ENCODE measurements around the gene RPS5. TPM values are rescaled to one million over a fixed set of nuclear protein-coding genes. Genes with fewer than 3 reads are reported as not detected.
A peak's percentile ranks its signal among the peaks of the same experiment; 100 is the strongest.

Gene RPS5
- 345 and 934 TPM in 2 replicates for total RNA-seq (2011; cell fraction: chromatin; rRNA removed; ENCODE audit: low replicate concordance)
- 1,499 and 1,711 TPM in 2 replicates for total RNA-seq (2011; cell fraction: nucleolus; rRNA removed)
- total RNA-seq (2011; cell fraction: nucleoplasm; rRNA removed) = 1,436 and 2,256 TPM in 2 replicates
- total RNA-seq (2014; rRNA removed) = 3,570 and 3,842 TPM in 2 replicates
- total RNA-seq (2014; rRNA removed; fragmentation: Illumina TruSeq; extraction: Trizol) = 800 and 1,228 TPM in 2 replicates
- total RNA-seq (2015; rRNA removed; fragmentation: Illumina TruSeq; extraction: Trizol) = 1,556 and 1,583 TPM in 2 replicates
- 2,248 and 2,336 TPM in 2 replicates for total RNA-seq (2021)
- 3,238 and 3,879 TPM in 2 replicates for polyA plus RNA-seq (2011; rRNA removed)
- 6,312 and 9,379 TPM in 2 replicates for polyA plus RNA-seq (2011; cell fraction: cytosol; rRNA removed)
- 1,727 and 2,219 TPM in 2 replicates for polyA plus RNA-seq (2011; cell fraction: nucleus; rRNA removed)
- 2,682 and 3,255 TPM in 2 replicates for polyA plus RNA-seq (2012)
- 1,865 and 2,679 TPM in 2 replicates for polyA plus RNA-seq (2014; fragmentation: Illumina TruSeq; extraction: Trizol)
- 1,000 to 10,000 TPM; 2,484 to 2,751 TPM for polyA plus RNA-seq (2014; fragmentation: Nextera tagmentation; extraction: Ambion mirVana)
- 3,494 and 3,885 TPM in 2 replicates for polyA plus RNA-seq (2014; rRNA removed)
- 2,086 and 2,630 TPM in 2 replicates for polyA minus RNA-seq (2011; rRNA and poly(A)+ RNA removed)
- polyA minus RNA-seq (2011; cell fraction: cytosol; rRNA and poly(A)+ RNA removed) = 1,081 and 1,118 TPM in 2 replicates
- 377 and 605 TPM in 2 replicates for polyA minus RNA-seq (2011; cell fraction: nucleus; rRNA and poly(A)+ RNA removed)
- percentile 98 among the genes with signal in this experiment for Bru-seq, nascent RNA
- percentile 98 among the genes with signal in this experiment for BruChase-seq, experiment 1, labeled RNA remaining after a 2-hour chase
- percentile 97 among the genes with signal in this experiment for BruChase-seq, experiment 2, labeled RNA remaining after a 6-hour chase
- long read RNA-seq, experiment 1, transcript RPS5-207 (1 exons, 1,747 nt) = minor isoform, 8 of 2,069 reads
- long read RNA-seq, experiment 1, transcript RPS5-202 (5 exons, 1,520 nt) = minor isoform, 87 of 2,069 reads
- long read RNA-seq, experiment 1, transcript RPS5-201 (6 exons, 740 nt) = major isoform, 1,702 of 2,069 reads
- long read RNA-seq, experiment 1, partial matches to known transcripts = 238 of 2,069 reads
- long read RNA-seq, experiment 1, other reads (novel, unspliced or antisense) = 31 of 2,069 reads
- long read RNA-seq, experiment 2, transcript RPS5-201 (6 exons, 740 nt) = major isoform, 2,320 of 2,610 reads
- long read RNA-seq, experiment 2, transcript RPS5-202 (5 exons, 1,520 nt) = minor isoform, 107 of 2,610 reads
- long read RNA-seq, experiment 2, transcript RPS5-204 (5 exons, 536 nt) = minor isoform, 7 of 2,610 reads
- long read RNA-seq, experiment 2, partial matches to known transcripts = 103 of 2,610 reads
- long read RNA-seq, experiment 2, other reads (novel, unspliced or antisense) = 67 of 2,610 reads
- long read RNA-seq, experiment 3, transcript RPS5-201 (6 exons, 740 nt) = major isoform, 3,517 of 3,605 reads
- long read RNA-seq, experiment 3, transcript RPS5-202 (5 exons, 1,520 nt) = minor isoform, 29 of 3,605 reads
- long read RNA-seq, experiment 3, partial matches to known transcripts = 20 of 3,605 reads
- long read RNA-seq, experiment 3, other reads (novel, unspliced or antisense) = 36 of 3,605 reads

- Histone ChIP-seq H3K9me1 (ENCODE audit: control insufficient read depth, insufficient read depth, low read length) (no peaks in the 10 kb centered on the region), H3K36me3 (ENCODE audit: control insufficient read depth, insufficient read depth, low read length) (peaks cover 41% of the 10 kb centered on the region), H2AFZ (ENCODE audit: low read depth, low read length) (peak within 1 kb of the TSS; percentile 76), H3K4me2 (ENCODE audit: insufficient read depth, low read length) (peak within 1 kb of the TSS; percentile 100), H3K27ac (ENCODE audit: extremely low read depth, low read depth, low read length) (peak within 1 kb of the TSS; percentile 93), H3K9ac (ENCODE audit: insufficient read depth in 1 of 2, low read depth in 2 of 2, low read length in 2 of 2) (peak within 1 kb of the TSS; percentile 98 to 99), H3K4me3 (peak within 1 kb of the TSS; percentile 92), H3K79me2 (ENCODE audit: control insufficient read depth, insufficient read depth, low read length) (peaks cover 70% of the 10 kb centered on the region), H3K9me3 (replicated peaks; ENCODE audit: control insufficient read depth, insufficient read depth, low read depth, low read length) (no peaks in the 10 kb centered on the region), H4K20me1 (replicated peaks; ENCODE audit: control insufficient read depth, insufficient read depth, low read length) (peaks cover 10% of the 10 kb centered on the region), H3K27me3 (ENCODE audit: control insufficient read depth in 2 of 2, insufficient read depth in 2 of 2, low read length in 2 of 2) (no peaks in the 10 kb centered on the region), H3K4me1 (replicated peaks in 1 of 2; ENCODE audit: control insufficient read depth in 2 of 2, insufficient read depth in 2 of 2, low read length in 2 of 2) (peaks cover 29 to 41% of the 10 kb centered on the region in 2 experiments)
- BruUV-seq (replicated peaks) = TSS peak; percentile 87
- under 1% methylated on average over 61 of the region's 64 CpGs for WGBS (ENCODE audit: insufficient coverage, low coverage, missing lambda C conversion rate)
- in situ Hi-C loops (cut with MboI) = no loop called here
- ChIA-PET CTCF (ENCODE audit: low intra/inter-chr PET ratio) (no interaction called here), POLR2A (interaction anchor here (0.7 to 2.0 kb wide), 7 partner anchors 10 to 60 kb away, joined by 3 to 8 read pairs (median 4); partner anchors contain the start of genes ZNF497 and ZSCAN22)
- peak; percentile 93 to 99 (median 96) for DNase-seq (ENCODE audit: extremely low read depth in 1 of 4, low spot score in 3 of 4)
- ATAC-seq = peak; percentile 90
- FAIRE-seq = peak; percentile 98
- intact Hi-C loops (cut with micrococcal nuclease) = loop anchor here (5.0 kb wide), 1 partner anchor 204 kb away; the partner anchor contains the start of gene ZNF274
- TF ChIP-seq NR2C1 (IDR thresholded peaks at IDR 0.05) = peak; percentile 99
- peak; percentile 100 for TF ChIP-seq NR2C1 (tag; IDR thresholded peaks at IDR 0.05)
- TF ChIP-seq SP2 (IDR thresholded peaks at IDR 0.05; ENCODE audit: extremely low read depth, low read depth, low read length, poor library complexity, severe bottlenecking) = no peak
- TF ChIP-seq E2F8 (IDR thresholded peaks at IDR 0.05; ENCODE audit: low read depth, partially characterized antibody) = peak; percentile 88
- no peak for TF ChIP-seq HNRNPH1 (optimal IDR thresholded peaks at IDR 0.05; ENCODE audit: low read depth, low read length)
- peak; percentile 95 for TF ChIP-seq GTF2E2 (tag; IDR thresholded peaks at IDR 0.05)
- peak; percentile 61 for TF ChIP-seq CHD1 (IDR thresholded peaks at IDR 0.05; ENCODE audit: low read length)
- peak; percentile 64 for TF ChIP-seq CCNT2 (IDR thresholded peaks at IDR 0.05; ENCODE audit: borderline replicate concordance, extremely low read depth, insufficient read length, low read depth, low read length)
- no peak for TF ChIP-seq WHSC1 (IDR thresholded peaks at IDR 0.05; ENCODE audit: low read length)
- no peak for TF ChIP-seq MECOM (CRISPR knock-in tag; IDR thresholded peaks at IDR 0.05)
Measured at GRCh38 chr19:58386576-58387337, at the start of gene RPS5. RPS5 (plus strand) TSS chr19:58387269; CDS start chr19:58388138, 869 bp downstream.
